Measurements from ENCODE around the gene SPOCK1. TPM values are rescaled to one million over a fixed set of nuclear protein-coding genes. Genes with fewer than 3 reads are reported as not detected.
A peak's percentile ranks its signal among the peaks of the same experiment; 100 is the strongest.

Gene SPOCK1
- total RNA-seq, 1 donor from 2014 or later, result 6.8 TPM

- no peak for FAIRE-seq
- no peaks in the 10 kb centered on the region for H3K36me3 ChIP-seq (ENCODE audit: control insufficient read depth, insufficient read depth, low read length)
- no peaks in the 10 kb centered on the region for H3K27me3 ChIP-seq (ENCODE audit: control insufficient read depth, insufficient read depth, low read length)
- TF ChIP-seq, protein P1, sequence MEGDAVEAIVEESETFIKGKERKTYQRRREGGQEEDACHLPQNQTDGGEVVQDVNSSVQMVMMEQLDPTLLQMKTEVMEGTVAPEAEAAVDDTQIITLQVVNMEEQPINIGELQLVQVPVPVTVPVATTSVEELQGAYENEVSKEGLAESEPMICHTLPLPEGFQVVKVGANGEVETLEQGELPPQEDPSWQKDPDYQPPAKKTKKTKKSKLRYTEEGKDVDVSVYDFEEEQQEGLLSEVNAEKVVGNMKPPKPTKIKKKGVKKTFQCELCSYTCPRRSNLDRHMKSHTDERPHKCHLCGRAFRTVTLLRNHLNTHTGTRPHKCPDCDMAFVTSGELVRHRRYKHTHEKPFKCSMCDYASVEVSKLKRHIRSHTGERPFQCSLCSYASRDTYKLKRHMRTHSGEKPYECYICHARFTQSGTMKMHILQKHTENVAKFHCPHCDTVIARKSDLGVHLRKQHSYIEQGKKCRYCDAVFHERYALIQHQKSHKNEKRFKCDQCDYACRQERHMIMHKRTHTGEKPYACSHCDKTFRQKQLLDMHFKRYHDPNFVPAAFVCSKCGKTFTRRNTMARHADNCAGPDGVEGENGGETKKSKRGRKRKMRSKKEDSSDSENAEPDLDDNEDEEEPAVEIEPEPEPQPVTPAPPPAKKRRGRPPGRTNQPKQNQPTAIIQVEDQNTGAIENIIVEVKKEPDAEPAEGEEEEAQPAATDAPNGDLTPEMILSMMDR (IDR thresholded peaks at IDR 0.05; ENCODE audit: insufficient read depth, low read length, severe bottlenecking), result no peak
- no peak for DNase-seq (ENCODE audit: low read depth)
- no peak overlapping the region for H3K4me3 ChIP-seq (ENCODE audit: low read depth, low read length)
Measured at GRCh38 chr5:137122075-137122474, 377.1 kb downstream of the SPOCK1 start.

DNA sequence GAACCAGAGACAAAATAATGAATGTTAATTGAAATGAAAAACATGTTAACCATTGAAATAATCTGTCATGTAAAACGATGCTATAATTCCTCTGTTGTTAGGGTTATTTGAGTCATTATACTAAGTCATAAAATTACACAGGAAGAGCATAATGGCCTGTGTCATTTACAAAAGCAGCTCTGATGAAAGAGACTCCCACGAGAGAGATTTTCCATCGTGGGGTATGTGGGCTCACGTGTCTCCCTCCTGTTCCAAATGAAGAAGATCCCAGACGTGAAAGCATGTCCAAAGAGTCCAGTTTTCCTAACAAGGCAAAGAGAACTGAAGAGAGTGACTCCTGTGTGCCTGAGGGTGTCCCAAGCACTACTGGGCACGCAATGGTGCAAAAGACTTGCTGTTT lies 379.8 kb downstream of the SPOCK1 start:
- FAIRE-seq (no peak), DNase-seq (ENCODE audit: low read depth) (no peak)
- TF ChIP-seq, protein P1 (IDR thresholded peaks at IDR 0.05; ENCODE audit: insufficient read depth, low read length, severe bottlenecking), result no peak
- Histone ChIP-seq H3K36me3 (ENCODE audit: control insufficient read depth, insufficient read depth, low read length) (no peaks in the 10 kb centered on the region), H3K4me3 (ENCODE audit: low read depth, low read length) (no peak overlapping the region), H3K27me3 (ENCODE audit: control insufficient read depth, insufficient read depth, low read length) (no peaks in the 10 kb centered on the region)

DNA sequence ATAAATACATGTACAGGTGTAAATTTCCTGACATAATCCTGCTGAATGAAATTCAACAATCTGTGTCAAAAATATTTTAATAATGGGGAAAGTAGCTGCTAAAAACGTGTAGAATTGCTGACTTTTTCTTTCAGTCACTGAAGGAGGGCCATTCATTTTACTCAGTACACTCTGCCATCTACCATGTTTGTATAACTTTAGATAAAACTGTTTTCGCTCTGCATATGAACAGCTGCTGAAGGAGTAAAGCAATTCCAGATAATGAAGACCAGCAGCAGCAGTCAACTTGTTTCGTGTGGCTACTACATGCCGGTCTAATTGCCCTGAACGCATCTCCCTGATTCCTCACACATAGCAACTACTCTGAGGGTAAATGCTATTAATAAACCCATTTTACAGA lies 380.5 kb downstream of the SPOCK1 start:
- FAIRE-seq (no peak), DNase-seq (ENCODE audit: low read depth) (no peak)
- no peak overlapping the region for H3K4me3 ChIP-seq (ENCODE audit: low read depth, low read length)
- TF ChIP-seq, protein P1 (IDR thresholded peaks at IDR 0.05; ENCODE audit: insufficient read depth, low read length, severe bottlenecking), result no peak
- no peaks in the 10 kb centered on the region for H3K27me3 ChIP-seq (ENCODE audit: control insufficient read depth, insufficient read depth, low read length)
- no peaks in the 10 kb centered on the region for H3K36me3 ChIP-seq (ENCODE audit: control insufficient read depth, insufficient read depth, low read length)

DNA sequence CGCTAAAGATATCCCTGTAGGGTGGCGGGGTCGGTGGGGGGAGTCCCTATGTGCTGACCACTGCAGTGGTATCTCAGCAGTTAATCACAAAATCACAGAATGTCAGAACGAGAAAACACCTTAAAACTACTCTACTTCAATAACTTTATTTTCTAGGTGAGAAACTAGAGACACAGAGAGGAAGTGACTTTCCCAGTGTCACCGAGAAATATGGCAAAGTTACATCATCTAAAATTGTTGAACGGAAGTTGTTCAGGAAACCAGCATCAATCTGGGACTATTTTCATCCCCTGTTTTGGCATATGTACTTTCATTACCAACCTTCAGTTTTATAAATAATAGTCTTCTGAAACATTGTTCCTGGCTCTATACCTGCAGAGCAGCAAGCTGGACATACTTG lies 384.0 kb downstream of the SPOCK1 start:
- TF ChIP-seq, protein P1 (IDR thresholded peaks at IDR 0.05; ENCODE audit: insufficient read depth, low read length, severe bottlenecking), result no peak
- Histone ChIP-seq H3K36me3 (ENCODE audit: control insufficient read depth, insufficient read depth, low read length) (no peaks in the 10 kb centered on the region), H3K4me3 (ENCODE audit: low read depth, low read length) (no peak overlapping the region), H3K27me3 (ENCODE audit: control insufficient read depth, insufficient read depth, low read length) (no peaks in the 10 kb centered on the region)
- no peak for FAIRE-seq
- DNase-seq (ENCODE audit: low read depth), result no peak

DNA sequence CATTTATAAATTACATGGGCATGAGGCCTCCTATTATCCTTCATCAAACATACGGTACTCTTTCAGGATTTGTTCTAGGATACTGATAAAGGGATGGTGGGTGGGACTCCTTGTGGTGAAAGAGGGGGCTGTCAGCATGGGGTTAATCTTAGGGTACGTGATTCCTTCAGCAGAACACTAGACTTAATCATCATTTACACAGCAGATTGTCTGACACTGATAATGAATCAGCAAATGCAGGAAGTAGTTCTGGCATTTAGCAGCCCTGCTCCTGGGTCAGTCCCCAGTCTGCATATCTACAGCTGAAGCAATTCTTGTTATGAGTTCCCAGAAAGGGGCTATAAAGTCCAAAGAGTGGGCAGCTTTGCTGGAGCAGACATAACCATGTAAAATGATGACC lies 384.6 kb downstream of the SPOCK1 start:
- DNase-seq (ENCODE audit: low read depth), result peak; percentile 83
- Histone ChIP-seq H3K36me3 (ENCODE audit: control insufficient read depth, insufficient read depth, low read length) (no peaks in the 10 kb centered on the region), H3K4me3 (ENCODE audit: low read depth, low read length) (no peak overlapping the region), H3K27me3 (ENCODE audit: control insufficient read depth, insufficient read depth, low read length) (no peaks in the 10 kb centered on the region)
- FAIRE-seq, result no peak
- TF ChIP-seq, protein P1 (IDR thresholded peaks at IDR 0.05; ENCODE audit: insufficient read depth, low read length, severe bottlenecking), result no peak

DNA sequence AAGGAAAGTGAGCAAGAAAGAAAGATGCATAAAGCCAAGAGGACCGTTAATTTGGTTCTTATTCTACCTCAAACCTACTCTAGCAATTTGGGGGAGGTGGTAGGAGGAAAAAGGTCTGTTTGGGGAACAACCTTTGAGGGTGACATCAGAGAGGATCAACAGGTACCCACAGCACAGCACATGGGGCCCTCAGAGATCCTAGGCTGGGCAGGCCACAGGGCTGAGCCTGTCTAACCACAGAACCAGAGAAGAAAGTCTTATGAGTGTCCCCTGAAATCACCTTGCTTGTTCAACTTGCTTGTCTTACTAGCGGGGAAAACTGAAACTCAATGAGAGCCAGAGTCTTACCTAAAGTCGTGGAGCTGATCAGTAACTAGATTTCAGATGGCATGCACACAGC lies 385.2 kb downstream of the SPOCK1 start:
- FAIRE-seq (no peak), DNase-seq (ENCODE audit: low read depth) (no peak)
- H3K27me3 ChIP-seq (ENCODE audit: control insufficient read depth, insufficient read depth, low read length), result no peaks in the 10 kb centered on the region
- TF ChIP-seq, protein P1 (IDR thresholded peaks at IDR 0.05; ENCODE audit: insufficient read depth, low read length, severe bottlenecking), result no peak
- no peak overlapping the region for H3K4me3 ChIP-seq (ENCODE audit: low read depth, low read length)
- H3K36me3 ChIP-seq (ENCODE audit: control insufficient read depth, insufficient read depth, low read length), result no peaks in the 10 kb centered on the region

Data from bronchial epithelial cell (primary cell).